T47D (cell line): ENCODE data around the gene TGFBR2.
A peak's percentile ranks its signal among the peaks of the same experiment; 100 is the strongest.

Experiments used
- DNase-seq, 2 experiments: peaks; one replicate each; pipeline versions ENCODE4 v3.0.0 to v3.0.0-alpha.2; 2011 to 2012; ENCODE audit warnings: low read depth in 1 of 2, low spot score in 1 of 2
- JUND ChIP-seq: IDR thresholded peaks from 2 replicates; pipeline ENCODE4 v1.6.1; 2012; ENCODE audit warnings: low read depth
- in situ Hi-C: cut with HindIII; loops from 2 replicates; pipeline ENCODE4 v1.10.0; 2016; ENCODE audit warnings: low sequenced_read_pairs, low pct_unique_long_range_greater_than_20kb

Gene TGFBR2

DNA sequence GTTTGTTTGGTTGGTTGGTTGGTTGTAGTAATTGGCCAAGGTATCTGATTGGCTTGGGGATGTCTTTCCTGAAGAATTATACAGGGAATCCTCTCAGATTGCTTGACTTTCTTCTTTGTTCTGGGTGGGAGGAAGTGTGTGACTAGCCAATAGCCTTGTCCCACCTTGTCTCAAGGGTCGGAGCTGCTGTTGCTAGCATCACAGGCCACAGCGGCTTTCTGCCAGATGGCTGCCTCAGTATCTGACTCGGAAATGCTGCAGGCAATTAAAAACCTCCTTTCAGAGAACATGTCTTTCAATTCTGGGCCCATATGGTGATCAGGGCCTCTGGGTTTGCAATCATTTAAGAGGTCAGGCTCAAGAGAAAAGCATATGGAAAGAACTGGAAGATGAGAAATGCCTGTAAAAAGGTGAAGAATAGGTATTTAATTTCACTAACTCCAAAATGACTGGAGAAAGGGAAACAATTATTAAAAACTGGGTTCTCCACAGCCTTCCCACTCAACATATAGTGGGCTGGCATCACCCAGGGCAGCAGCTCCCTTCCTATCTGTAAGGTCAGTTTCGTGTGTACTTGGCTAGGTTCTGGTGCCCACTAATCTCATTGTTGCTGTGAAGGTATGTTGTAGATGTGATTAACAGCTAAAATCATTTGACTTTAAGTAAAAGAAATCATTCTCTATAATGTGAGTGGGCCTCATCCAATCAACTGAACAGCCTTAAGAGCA, 32.4 kb downstream of the TGFBR2 start:
- no peak for TF ChIP-seq JUND
- DNase-seq = peak in 1 of 2 experiments; percentile 13
- in situ Hi-C loops = no loop called here

GRCh38 chr3:30639937-30640336, 33.5 kb downstream of the TGFBR2 start:
- DNase-seq = no peak
- in situ Hi-C loops = no loop called here

GRCh38 chr3:30640851-30641250, 34.5 kb downstream of the TGFBR2 start:
- TF ChIP-seq JUND = no peak
- in situ Hi-C loops = no loop called here
- DNase-seq = no peak

More at GRCh38 chr3:30639937-30640336, 33.5 kb downstream of the TGFBR2 start:
- TF ChIP-seq JUND = no peak

DNA sequence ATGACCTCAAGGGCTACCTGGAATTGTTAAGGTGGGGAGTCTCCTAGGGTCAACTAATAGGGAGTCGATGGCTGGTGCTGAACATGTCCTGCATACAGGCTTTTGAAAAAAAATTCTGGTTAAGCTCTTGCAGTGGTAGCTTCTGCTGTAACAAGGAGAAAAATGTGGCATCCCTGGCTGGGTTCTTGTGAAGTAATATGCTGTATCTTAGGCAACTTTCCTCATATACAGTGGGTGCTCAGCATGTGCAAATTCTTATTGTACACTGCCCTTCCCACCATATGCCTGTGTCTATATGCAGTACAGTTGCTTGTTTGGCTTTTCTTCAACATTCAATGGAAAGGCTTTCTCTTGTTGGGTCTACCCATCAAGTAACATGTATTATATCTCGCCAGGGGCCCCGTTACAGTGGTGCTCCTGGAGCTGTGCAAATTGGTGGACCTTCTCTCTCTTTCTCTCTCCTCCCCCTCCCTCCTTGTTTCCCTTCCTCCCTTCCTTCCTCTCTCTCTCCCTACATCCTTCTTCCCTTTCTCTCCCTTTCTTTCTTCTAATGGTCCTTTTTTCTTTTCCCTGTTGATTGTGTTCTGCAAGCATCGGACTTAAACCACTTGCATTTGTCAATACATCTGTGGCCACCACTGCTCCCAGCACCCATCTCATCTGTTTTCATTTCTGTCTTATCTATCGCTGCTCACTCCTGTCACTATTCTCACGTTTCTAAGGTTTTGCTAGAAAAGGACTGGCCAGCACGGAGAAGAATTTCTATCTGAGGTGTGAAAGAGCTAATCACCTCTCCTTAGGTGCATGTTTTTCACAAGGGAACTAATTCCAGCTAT, 35.2 kb downstream of the TGFBR2 start:
- TF ChIP-seq JUND = no peak
- no peak for DNase-seq

DNA sequence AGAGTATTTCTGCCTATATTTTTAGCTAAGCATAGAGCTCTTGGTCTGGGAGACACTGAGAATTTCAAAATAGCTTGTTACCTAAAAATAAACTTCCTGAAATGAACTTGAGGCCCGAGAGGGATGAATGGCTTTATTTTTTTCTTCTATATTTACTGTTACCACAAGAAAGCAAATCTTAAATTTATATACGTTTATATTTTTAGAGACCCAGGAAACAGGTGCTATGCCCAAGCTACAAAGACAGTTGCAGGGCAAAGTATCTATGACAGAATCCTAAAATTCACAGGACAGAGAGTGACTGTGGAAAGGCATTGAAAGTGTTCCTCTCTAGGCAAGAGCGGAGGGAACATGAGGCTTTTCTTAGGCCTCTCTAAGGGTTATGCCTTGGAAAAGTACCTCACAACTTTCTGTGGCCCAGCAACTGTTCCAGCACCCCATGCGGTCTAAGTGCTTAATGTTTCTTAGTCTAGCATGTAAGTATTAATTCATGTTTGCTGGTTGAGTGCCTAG, 36.5 kb downstream of the TGFBR2 start:
- no peak for TF ChIP-seq JUND
- in situ Hi-C loops = no loop called here
- DNase-seq = no peak

More for the DNA sequence above, 35.2 kb downstream of the TGFBR2 start:
- in situ Hi-C loops = no loop called here

DNA sequence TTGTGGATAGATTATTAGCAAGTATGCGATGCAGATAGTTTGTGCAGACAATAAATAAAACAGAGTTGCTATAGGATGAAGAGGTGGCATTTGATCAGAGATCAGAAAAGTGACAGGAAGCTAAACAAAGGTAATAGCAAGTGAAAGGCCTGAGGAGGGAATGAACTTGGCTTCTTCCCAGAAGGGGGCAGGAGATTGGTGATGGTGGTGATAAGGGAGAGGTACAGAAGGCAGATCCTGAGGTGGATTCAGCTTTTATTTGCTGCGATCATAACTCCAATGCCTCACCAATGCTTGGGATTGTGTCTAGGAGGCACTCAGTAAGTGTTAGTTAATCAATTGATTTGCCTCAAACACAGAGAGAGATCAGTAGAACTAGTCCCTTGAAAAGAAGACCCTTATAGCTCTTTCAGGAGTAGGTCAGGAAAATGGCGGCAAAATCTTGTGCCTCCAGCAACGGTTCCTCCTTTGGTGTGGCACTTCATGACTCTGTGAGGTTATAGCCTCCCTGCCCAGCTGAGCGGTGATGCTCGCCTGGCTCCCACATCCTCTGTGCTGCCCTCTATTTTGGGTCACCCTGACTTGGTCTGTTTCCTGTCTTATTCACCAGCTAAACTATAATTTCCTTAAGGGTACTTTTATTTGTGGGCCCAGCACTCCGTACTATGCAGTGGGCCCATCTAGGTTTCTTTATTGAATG, 37.5 kb downstream of the TGFBR2 start:
- no peak for DNase-seq
- TF ChIP-seq JUND = no peak
- in situ Hi-C loops = no loop called here

- TF ChIP-seq JUND = no peak
- DNase-seq = no peak
These were observed 38.2 kb downstream of the TGFBR2 start for GRCh38 chr3:30644615-30645014.

DNA sequence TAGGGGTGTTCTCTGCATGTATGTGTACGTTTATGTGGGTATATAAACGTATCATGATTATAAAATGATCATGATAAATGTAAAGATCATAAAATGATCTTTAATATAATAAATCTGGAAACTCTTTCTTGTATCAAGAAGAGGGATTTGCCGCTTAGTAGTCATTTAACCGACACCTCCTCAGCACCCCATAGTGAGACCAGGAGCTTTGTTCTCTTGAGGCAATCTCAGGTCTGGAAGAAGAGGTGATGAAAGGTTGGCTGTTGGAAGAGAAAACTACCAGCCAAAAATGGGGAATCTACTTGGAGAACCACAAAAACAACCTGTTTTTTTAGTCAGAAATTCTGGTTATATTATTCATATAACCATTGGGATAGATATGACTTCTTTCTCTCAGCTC, 38.7 kb downstream of the TGFBR2 start:
- no peak for TF ChIP-seq JUND
- in situ Hi-C loops = no loop called here

More at GRCh38 chr3:30644615-30645014, 38.2 kb downstream of the TGFBR2 start:
- in situ Hi-C loops = no loop called here

DNA sequence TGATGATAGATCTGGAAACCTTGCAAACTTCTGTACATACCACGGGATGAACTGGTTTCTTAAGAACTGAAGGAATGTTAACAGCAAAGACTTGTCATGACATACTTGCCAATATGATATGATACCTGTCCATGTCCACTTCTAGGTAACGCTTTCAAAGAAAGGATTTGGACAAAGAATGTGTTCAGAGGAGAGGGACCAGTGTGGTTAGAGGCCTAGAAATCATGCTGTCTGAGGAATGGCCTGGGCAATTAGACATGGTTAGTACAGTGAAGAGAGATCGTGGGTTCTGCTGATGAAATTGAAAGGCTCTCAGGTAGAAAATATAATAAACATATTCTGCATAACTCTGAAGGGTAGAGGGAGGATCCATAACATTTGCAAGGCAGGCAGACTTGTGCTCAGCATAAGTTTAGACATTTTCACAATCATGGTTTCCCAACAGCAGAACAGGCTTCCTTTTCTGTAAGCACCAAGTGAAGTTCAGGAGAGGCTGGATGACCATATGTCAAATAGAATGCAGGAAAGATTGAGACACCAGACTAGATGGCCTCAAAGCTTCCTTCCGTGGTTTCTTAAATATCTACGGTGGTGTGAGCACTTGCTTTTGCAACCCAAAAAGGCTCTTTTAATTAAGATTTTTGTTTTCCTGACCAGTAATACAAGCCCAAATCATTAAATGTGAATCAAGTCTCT, 39.9 kb downstream of the TGFBR2 start:
- in situ Hi-C loops = no loop called here
- DNase-seq = no peak
- no peak for TF ChIP-seq JUND

More for the DNA sequence above, 38.7 kb downstream of the TGFBR2 start:
- DNase-seq = no peak

GRCh38 chr3:30646961-30647752, 40.8 kb downstream of the TGFBR2 start:
- no peak for TF ChIP-seq JUND
- in situ Hi-C loops = no loop called here
- no peak for DNase-seq

DNA sequence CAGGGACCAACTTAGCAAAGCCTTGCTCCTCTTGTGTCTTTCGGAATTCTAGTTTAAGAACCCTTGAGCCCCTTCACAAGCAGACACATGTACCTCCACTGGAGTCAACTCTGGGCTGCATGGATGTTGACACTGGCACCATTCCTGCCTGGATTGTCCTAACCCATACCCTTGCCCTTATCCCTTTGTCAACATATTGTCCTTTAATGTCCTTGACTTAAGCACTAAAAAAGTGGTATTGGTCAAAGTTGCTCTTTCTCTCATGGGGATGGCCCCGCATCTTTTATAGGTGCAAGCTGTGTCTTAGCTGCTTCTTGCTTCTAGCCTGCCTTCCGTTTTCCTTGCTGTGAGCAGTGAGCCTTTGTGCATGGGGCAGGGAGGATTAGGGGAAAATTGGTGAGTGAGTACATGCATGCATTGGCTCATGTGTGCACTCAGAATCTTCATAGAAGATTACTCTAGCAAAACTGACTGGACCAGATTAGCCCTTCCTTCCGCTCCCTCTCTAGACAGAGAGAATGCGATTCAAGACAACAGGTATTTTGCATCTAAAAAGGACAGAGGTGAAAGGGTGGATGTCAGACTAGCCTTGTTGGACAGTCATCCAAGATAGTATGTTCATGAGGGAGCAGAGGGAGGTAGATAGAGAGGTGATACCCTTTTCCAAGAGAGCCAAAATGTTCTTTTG, 42.4 kb downstream of the TGFBR2 start:
- TF ChIP-seq JUND = no peak
- in situ Hi-C loops = no loop called here
- DNase-seq = no peak
